ENCODE measurements around the gene CRADD.

The CRADD gene

DNA sequence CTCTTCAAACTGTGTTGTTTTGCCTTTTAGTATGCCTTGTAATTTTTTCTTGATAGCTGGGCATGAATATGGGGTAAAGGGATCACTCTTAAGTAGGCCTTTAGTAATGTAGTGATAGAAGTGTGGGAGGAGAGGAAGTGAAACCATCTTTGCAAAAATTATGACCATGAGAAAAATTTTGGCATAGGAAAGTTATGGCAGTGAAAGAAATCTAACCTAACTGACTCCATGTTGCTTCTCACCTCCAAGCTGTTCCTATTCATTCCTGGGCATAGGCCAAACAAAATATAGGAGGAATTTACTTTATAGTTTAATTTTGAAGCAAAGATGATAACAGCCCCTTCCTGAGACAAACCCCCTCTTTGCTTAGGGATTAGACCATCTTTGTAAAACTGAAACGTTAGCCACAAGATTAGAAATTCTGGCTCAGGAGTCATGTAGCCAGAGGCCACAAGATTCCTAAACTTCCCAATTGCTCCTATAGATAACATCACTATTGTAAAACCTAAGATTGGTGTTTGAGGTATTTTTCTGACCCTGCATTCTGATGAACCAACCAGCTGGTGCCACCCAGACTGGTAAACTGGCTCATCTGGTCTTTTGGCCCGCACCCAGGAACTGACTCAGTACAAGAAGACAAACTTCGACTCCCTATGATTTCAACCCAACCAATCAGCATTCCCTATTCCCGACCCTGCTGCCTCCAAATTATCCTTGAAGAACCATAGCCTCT lies 45.8 kb downstream of the CRADD start:
- Histone ChIP-seq H3K27me3 (ENCODE audit: low read depth, low read length) (no peaks in the 10 kb centered on the region), H3K4me3 (ENCODE audit: low read depth in 1 of 2, low read length in 2 of 2) (no peak overlapping the region), H3K9me3 (ENCODE audit: control insufficient read depth in 1 of 2, low read length in 2 of 2) (peaks cover 5 to 6% of the 10 kb centered on the region in 2 donors)

GRCh38 chr12:93723568-93723930 lies 46.4 kb downstream of the CRADD start:
- Histone ChIP-seq H3K9me3 (ENCODE audit: control insufficient read depth in 1 of 2, low read length in 2 of 2) (peaks cover under 1 to 5% of the 10 kb centered on the region in 2 donors), H3K4me3 (ENCODE audit: low read depth in 1 of 2, low read length in 2 of 2) (no peak overlapping the region), H3K27me3 (ENCODE audit: low read depth, low read length) (no peaks in the 10 kb centered on the region), H3K36me3 (ENCODE audit: control insufficient read depth in 1 of 2, insufficient read depth in 2 of 2, low read length in 2 of 2) (no peaks in the 10 kb centered on the region), H3K27ac (ENCODE audit: low read length) (no peak overlapping the region), H3K4me1 (ENCODE audit: control insufficient read depth in 1 of 2, insufficient read depth in 2 of 2, low read length in 2 of 2) (no peaks in the 10 kb centered on the region)

More for the DNA sequence above, 45.8 kb downstream of the CRADD start:
- H3K27ac ChIP-seq (ENCODE audit: low read length): no peak overlapping the region
- no peaks in the 10 kb centered on the region for H3K4me1 ChIP-seq (ENCODE audit: control insufficient read depth in 1 of 2, insufficient read depth in 2 of 2, low read length in 2 of 2)
- H3K36me3 ChIP-seq (ENCODE audit: control insufficient read depth in 1 of 2, insufficient read depth in 2 of 2, low read length in 2 of 2): no peaks in the 10 kb centered on the region

DNA sequence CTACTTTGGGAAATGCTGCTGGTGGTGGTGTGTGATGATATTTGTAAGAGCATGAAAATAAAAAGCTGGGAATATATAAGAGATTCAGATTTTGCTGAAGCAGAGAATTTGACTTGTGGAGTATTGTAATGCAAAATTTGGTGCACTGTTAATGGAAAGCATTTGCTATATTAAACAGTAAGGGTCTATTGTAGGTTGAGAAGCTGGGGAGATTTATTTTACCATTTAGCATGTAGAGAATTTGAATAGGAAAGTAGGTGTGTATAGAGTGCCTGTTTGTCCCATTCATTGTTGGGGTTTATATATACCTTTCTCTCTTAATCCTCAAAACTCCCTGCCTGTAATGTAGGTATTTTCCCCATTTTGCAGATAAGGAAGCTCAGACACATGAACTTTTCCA lies 48.4 kb downstream of the CRADD start:
- H3K27me3 ChIP-seq (ENCODE audit: low read depth, low read length): no peaks in the 10 kb centered on the region
- peaks cover 0 to 2% of the 10 kb centered on the region in 2 donors for H3K9me3 ChIP-seq (ENCODE audit: control insufficient read depth in 1 of 2, low read length in 2 of 2)
- H3K4me3 ChIP-seq (ENCODE audit: low read depth in 1 of 2, low read length in 2 of 2): no peak overlapping the region
- no peaks in the 10 kb centered on the region for H3K4me1 ChIP-seq (ENCODE audit: control insufficient read depth in 1 of 2, insufficient read depth in 2 of 2, low read length in 2 of 2)
- no peak overlapping the region for H3K27ac ChIP-seq (ENCODE audit: low read length)
- no peaks in the 10 kb centered on the region for H3K36me3 ChIP-seq (ENCODE audit: control insufficient read depth in 1 of 2, insufficient read depth in 2 of 2, low read length in 2 of 2)

- no peak overlapping the region for H3K27ac ChIP-seq (ENCODE audit: low read length)
- H3K9me3 ChIP-seq (ENCODE audit: control insufficient read depth in 1 of 2, low read length in 2 of 2): no peaks in the 10 kb centered on the region
- H3K4me1 ChIP-seq (ENCODE audit: control insufficient read depth in 1 of 2, insufficient read depth in 2 of 2, low read length in 2 of 2): no peaks in the 10 kb centered on the region
- H3K36me3 ChIP-seq (ENCODE audit: control insufficient read depth in 1 of 2, insufficient read depth in 2 of 2, low read length in 2 of 2): no peaks in the 10 kb centered on the region
- no peak overlapping the region for H3K4me3 ChIP-seq (ENCODE audit: low read depth in 1 of 2, low read length in 2 of 2)
- H3K27me3 ChIP-seq (ENCODE audit: low read depth, low read length): no peaks in the 10 kb centered on the region
These were observed 50.1 kb downstream of the CRADD start for GRCh38 chr12:93727195-93727811.

GRCh38 chr12:93727911-93728310 lies 50.7 kb downstream of the CRADD start:
- Histone ChIP-seq H3K4me3 (ENCODE audit: low read depth in 1 of 2, low read length in 2 of 2) (no peak overlapping the region), H3K27ac (ENCODE audit: low read length) (no peak overlapping the region), H3K36me3 (ENCODE audit: control insufficient read depth in 1 of 2, insufficient read depth in 2 of 2, low read length in 2 of 2) (no peaks in the 10 kb centered on the region), H3K27me3 (ENCODE audit: low read depth, low read length) (no peaks in the 10 kb centered on the region), H3K9me3 (ENCODE audit: control insufficient read depth in 1 of 2, low read length in 2 of 2) (no peaks in the 10 kb centered on the region), H3K4me1 (ENCODE audit: control insufficient read depth in 1 of 2, insufficient read depth in 2 of 2, low read length in 2 of 2) (no peaks in the 10 kb centered on the region)

GRCh38 chr12:93729934-93730333 lies 52.8 kb downstream of the CRADD start:
- H3K36me3 ChIP-seq (ENCODE audit: control insufficient read depth in 1 of 2, insufficient read depth in 2 of 2, low read length in 2 of 2): no peaks in the 10 kb centered on the region
- no peaks in the 10 kb centered on the region for H3K9me3 ChIP-seq (ENCODE audit: control insufficient read depth in 1 of 2, low read length in 2 of 2)
- no peaks in the 10 kb centered on the region for H3K27me3 ChIP-seq (ENCODE audit: low read depth, low read length)
- H3K4me1 ChIP-seq (ENCODE audit: control insufficient read depth in 1 of 2, insufficient read depth in 2 of 2, low read length in 2 of 2): no peaks in the 10 kb centered on the region
- no peak overlapping the region for H3K27ac ChIP-seq (ENCODE audit: low read length)
- H3K4me3 ChIP-seq (ENCODE audit: low read depth in 1 of 2, low read length in 2 of 2): no peak overlapping the region

DNA sequence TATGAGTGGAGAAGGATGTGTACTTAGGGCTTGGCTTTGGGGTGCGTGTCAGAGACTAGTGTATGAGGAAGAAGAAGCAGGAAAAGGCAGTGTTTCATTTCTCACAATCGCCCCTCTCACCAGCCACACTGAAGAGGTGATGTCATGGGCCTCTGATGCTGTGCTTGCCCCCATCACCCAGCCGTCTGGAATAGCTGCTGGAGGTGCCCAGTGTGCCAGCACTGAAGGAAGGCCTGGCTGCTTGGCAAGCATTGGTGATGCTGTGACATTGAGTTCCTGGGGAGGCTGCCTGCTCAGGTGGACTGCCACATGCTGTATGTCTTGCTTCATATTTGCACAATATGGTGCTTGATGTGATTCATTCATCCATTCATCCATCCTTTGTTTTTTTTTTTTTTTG lies 56.2 kb downstream of the CRADD start:
- H3K9me3 ChIP-seq (ENCODE audit: control insufficient read depth in 1 of 2, low read length in 2 of 2): no peaks in the 10 kb centered on the region
- H3K27me3 ChIP-seq (ENCODE audit: low read depth, low read length): no peaks in the 10 kb centered on the region
- H3K27ac ChIP-seq (ENCODE audit: low read length): no peak overlapping the region
- peaks cover 9 to 10% of the 10 kb centered on the region in 2 donors for H3K4me1 ChIP-seq (ENCODE audit: control insufficient read depth in 1 of 2, insufficient read depth in 2 of 2, low read length in 2 of 2)
- no peak overlapping the region for H3K4me3 ChIP-seq (ENCODE audit: low read depth in 1 of 2, low read length in 2 of 2)
- no peaks in the 10 kb centered on the region for H3K36me3 ChIP-seq (ENCODE audit: control insufficient read depth in 1 of 2, insufficient read depth in 2 of 2, low read length in 2 of 2)

DNA sequence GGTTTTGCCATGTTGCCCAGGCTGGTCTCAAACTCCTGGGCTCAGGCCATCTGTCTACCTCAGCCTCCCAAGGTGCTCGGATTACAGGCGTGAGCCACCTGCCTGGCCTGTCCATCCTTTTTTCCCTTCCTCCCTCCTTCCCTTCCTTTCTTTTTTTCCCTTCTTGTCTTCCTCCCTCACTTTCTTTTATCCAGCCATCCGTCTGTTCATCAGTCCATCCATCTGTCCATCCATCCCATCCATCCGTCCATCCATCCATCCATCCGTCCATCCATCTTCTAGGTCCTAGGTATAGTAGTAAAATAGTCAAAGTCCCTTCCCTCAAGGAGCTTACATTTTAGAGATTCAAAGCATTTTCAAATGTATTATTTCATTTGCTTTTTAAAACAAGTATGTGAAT lies 56.8 kb downstream of the CRADD start:
- no peak overlapping the region for H3K27ac ChIP-seq (ENCODE audit: low read length)
- H3K27me3 ChIP-seq (ENCODE audit: low read depth, low read length): no peaks in the 10 kb centered on the region
- H3K4me3 ChIP-seq (ENCODE audit: low read depth in 1 of 2, low read length in 2 of 2): no peak overlapping the region
- no peaks in the 10 kb centered on the region for H3K36me3 ChIP-seq (ENCODE audit: control insufficient read depth in 1 of 2, insufficient read depth in 2 of 2, low read length in 2 of 2)
- peaks cover 9 to 14% of the 10 kb centered on the region in 2 donors for H3K4me1 ChIP-seq (ENCODE audit: control insufficient read depth in 1 of 2, insufficient read depth in 2 of 2, low read length in 2 of 2)
- no peaks in the 10 kb centered on the region for H3K9me3 ChIP-seq (ENCODE audit: control insufficient read depth in 1 of 2, low read length in 2 of 2)

GRCh38 chr12:93734784-93735183 lies 57.6 kb downstream of the CRADD start:
- H3K4me3 ChIP-seq (ENCODE audit: low read depth in 1 of 2, low read length in 2 of 2): no peak overlapping the region
- H3K36me3 ChIP-seq (ENCODE audit: control insufficient read depth in 1 of 2, insufficient read depth in 2 of 2, low read length in 2 of 2): no peaks in the 10 kb centered on the region
- no peaks in the 10 kb centered on the region for H3K27me3 ChIP-seq (ENCODE audit: low read depth, low read length)
- H3K27ac ChIP-seq (ENCODE audit: low read length): no peak overlapping the region
- H3K9me3 ChIP-seq (ENCODE audit: control insufficient read depth in 1 of 2, low read length in 2 of 2): no peaks in the 10 kb centered on the region
- peaks cover 9 to 16% of the 10 kb centered on the region in 2 donors for H3K4me1 ChIP-seq (ENCODE audit: control insufficient read depth in 1 of 2, insufficient read depth in 2 of 2, low read length in 2 of 2)

DNA sequence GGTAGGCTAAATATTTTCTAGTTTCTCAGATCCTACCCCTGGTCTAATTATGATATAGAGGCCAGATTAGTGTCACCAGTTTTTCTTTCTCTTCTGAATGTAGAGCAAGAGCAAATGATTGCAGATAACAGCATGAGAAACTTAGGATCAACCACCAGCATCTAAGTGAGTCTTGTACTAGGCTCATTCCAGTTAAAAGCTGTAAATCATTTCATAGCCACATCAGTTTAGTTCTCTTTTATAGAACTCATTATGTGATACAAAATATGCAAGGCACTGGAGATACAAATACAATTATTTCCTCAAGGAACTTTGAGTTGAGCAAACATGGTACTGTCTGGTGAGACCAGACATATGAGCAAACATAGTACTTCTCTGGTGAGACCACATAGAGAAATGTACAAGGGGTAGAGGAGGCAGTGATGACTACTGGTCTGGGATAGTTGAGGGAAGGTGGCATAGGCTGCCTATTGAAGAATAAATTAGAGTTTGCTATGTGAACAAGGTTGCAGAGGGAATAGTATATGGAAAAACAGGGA lies 59.5 kb downstream of the CRADD start:
- H3K4me1 ChIP-seq (ENCODE audit: control insufficient read depth in 1 of 2, insufficient read depth in 2 of 2, low read length in 2 of 2): peaks cover 14 to 16% of the 10 kb centered on the region in 2 donors
- H3K36me3 ChIP-seq (ENCODE audit: control insufficient read depth in 1 of 2, insufficient read depth in 2 of 2, low read length in 2 of 2): no peaks in the 10 kb centered on the region
- H3K9me3 ChIP-seq (ENCODE audit: control insufficient read depth in 1 of 2, low read length in 2 of 2): no peaks in the 10 kb centered on the region
- H3K4me3 ChIP-seq (ENCODE audit: low read depth in 1 of 2, low read length in 2 of 2): no peak overlapping the region
- H3K27ac ChIP-seq (ENCODE audit: low read length): no peak overlapping the region
- H3K27me3 ChIP-seq (ENCODE audit: low read depth, low read length): no peaks in the 10 kb centered on the region

DNA sequence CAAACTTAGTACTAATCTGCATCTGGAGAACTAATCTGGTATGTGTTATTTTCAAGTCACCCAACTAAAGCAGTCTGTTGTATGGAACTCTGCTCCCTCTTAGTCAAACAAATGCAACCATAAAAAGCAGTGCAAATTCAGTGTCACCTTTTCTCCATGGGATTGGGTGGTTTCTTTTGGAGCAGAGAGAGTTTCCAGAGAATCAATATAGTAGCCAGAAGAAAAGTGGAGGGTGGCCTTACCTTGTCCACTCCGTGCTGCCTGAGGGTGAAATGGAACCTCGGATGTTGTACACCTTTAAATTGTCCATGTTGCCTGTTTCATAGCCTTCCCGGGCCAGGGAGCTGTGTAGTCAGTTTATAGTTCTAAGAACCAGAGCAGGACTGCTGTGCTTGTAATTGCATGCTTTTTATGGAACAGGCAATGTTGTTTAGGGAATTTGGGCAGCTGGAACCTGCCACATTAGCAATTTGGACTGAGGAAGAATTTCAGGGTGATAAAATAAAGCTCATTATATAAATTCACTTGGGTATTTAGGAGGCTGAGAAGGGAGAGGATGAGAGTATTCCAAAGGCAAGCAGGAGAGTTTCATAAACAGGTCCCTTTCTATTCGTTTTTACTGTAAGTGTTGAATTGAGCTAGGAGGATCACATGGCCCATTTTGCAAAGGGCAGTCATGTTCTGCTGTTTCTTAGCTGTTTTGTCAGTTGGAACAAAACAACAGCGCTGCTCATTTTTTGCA lies 60.5 kb downstream of the CRADD start:
- H3K27ac ChIP-seq (ENCODE audit: low read length): peak overlapping the region; percentile 85
- H3K9me3 ChIP-seq (ENCODE audit: control insufficient read depth in 1 of 2, low read length in 2 of 2): no peaks in the 10 kb centered on the region
- peak overlapping the region in 1 of 2 donors; percentile 24 for H3K4me3 ChIP-seq (ENCODE audit: low read depth in 1 of 2, low read length in 2 of 2)
- no peaks in the 10 kb centered on the region for H3K27me3 ChIP-seq (ENCODE audit: low read depth, low read length)
- no peaks in the 10 kb centered on the region for H3K36me3 ChIP-seq (ENCODE audit: control insufficient read depth in 1 of 2, insufficient read depth in 2 of 2, low read length in 2 of 2)
- peaks cover 14 to 16% of the 10 kb centered on the region in 2 donors for H3K4me1 ChIP-seq (ENCODE audit: control insufficient read depth in 1 of 2, insufficient read depth in 2 of 2, low read length in 2 of 2)

All from muscle layer of duodenum (tissue), 2 donors.